GM23338 (cell line): ENCODE results near the gene NSG1. TPM values are rescaled to one million over a fixed set of nuclear protein-coding genes. Genes with fewer than 3 reads are reported as not detected.
"Not testable (repeated sequence)": the region's sequence is repeated elsewhere in the genome, so short reads cannot be mapped to it uniquely, and the experiment has no call there.

Experiments used
- ATAC-seq: fragments of 200-7000 bp; cut with Tn5 transposase; 3 replicates; pipeline ENCODE4 v1.9.1; 2020
- DNase-seq: peaks from one replicate; pipeline ENCODE4 v3.0.0-alpha.2; 2015; ENCODE audit warnings: low spot score
- H2AFZ ChIP-seq: fragments of 200-600 bp; sonication (generic); 2 replicates; pipeline ENCODE4 v1.8.0; 2016; ENCODE audit warnings: antibody characterized with exemption, mild to moderate bottlenecking, moderate library complexity
- H3F3A ChIP-seq: fragments of 200-600 bp; sonication (generic); replicated peaks from 2 replicates; pipeline ENCODE4 v1.8.0; 2017; ENCODE audit warnings: antibody characterized with exemption, mixed run types, low read depth
- H3K27ac ChIP-seq: fragments of 200-600 bp; sonication (generic); 2 replicates; pipeline ENCODE4 v1.6.1; 2016; ENCODE audit warnings: low read depth
- H3K27me3 ChIP-seq: fragments of 200-600 bp; sonication (generic); 2 replicates; pipeline ENCODE4 v1.8.0; 2016; ENCODE audit warnings: mild to moderate bottlenecking, mixed run types, moderate library complexity; ENCODE audit not compliant: insufficient read depth
- H3K36me3 ChIP-seq: fragments of 200-600 bp; sonication (generic); 2 replicates; pipeline ENCODE4 v1.8.0; 2016; ENCODE audit warnings: mild to moderate bottlenecking; ENCODE audit not compliant: insufficient read depth
- H3K4me1 ChIP-seq: fragments of 200-600 bp; sonication (generic); 2 replicates; pipeline ENCODE4 v1.8.0; 2016; ENCODE audit warnings: mild to moderate bottlenecking, moderate library complexity; ENCODE audit not compliant: insufficient read depth
- H3K4me2 ChIP-seq: fragments of 200-600 bp; sonication (generic); 2 replicates; pipeline ENCODE4 v1.7.1; 2017; ENCODE audit warnings: mixed run types
- H3K4me3 ChIP-seq: fragments of 200-600 bp; sonication (generic); 2 replicates; pipeline ENCODE4 v1.6.1; 2016; ENCODE audit warnings: mixed run types
- H3K79me2 ChIP-seq: fragments of 200-600 bp; sonication (generic); replicated peaks from 2 replicates; pipeline ENCODE4 v1.8.0; 2017; ENCODE audit warnings: mild to moderate bottlenecking; ENCODE audit not compliant: insufficient read depth
- H3K9me2 ChIP-seq: fragments of 200-600 bp; sonication (generic); 2 replicates; pipeline ENCODE4 v1.8.0; 2017; ENCODE audit not compliant: insufficient read depth
- H4K20me1 ChIP-seq: fragments of 200-600 bp; sonication (generic); replicated peaks from 2 replicates; pipeline ENCODE4 v1.8.0; 2017; ENCODE audit warnings: mild to moderate bottlenecking; ENCODE audit not compliant: insufficient read depth
- H3K27ac Mint-ChIP-seq: 2 replicates; pipeline ENCODE4 v1.8.0; 2020; ENCODE audit warnings: inconsistent platforms, mild to moderate bottlenecking, moderate library complexity, mixed read lengths
- H3K27me3 Mint-ChIP-seq: 3 replicates; pipeline ENCODE4 v1.8.0; 2022; ENCODE audit warnings: low read depth, mild to moderate bottlenecking, moderate library complexity, mixed read lengths, inconsistent platforms; ENCODE audit not compliant: insufficient read depth, poor library complexity
- H3K36me3 Mint-ChIP-seq: 3 replicates; pipeline ENCODE4 v1.8.0; 2021; ENCODE audit warnings: low read depth, mild to moderate bottlenecking, inconsistent platforms, moderate library complexity, mixed read lengths
- H3K4me1 Mint-ChIP-seq: 3 replicates; pipeline ENCODE4 v1.8.0; 2020; ENCODE audit warnings: mild to moderate bottlenecking, inconsistent platforms, mixed read lengths
- H3K4me3 Mint-ChIP-seq: 3 replicates; pipeline ENCODE4 v1.8.0; 2021; ENCODE audit warnings: moderate library complexity, mild to moderate bottlenecking, inconsistent platforms, mixed read lengths
- H3K9me3 Mint-ChIP-seq: 3 replicates; pipeline ENCODE4 v1.8.0; 2020; ENCODE audit warnings: moderate library complexity, mild to moderate bottlenecking, inconsistent platforms, mixed read lengths
- CREB1 ChIP-seq: fragments of 250-450 bp; sonication (Bioruptor Pico); IDR thresholded peaks from 2 replicates; pipeline ENCODE4 v1.5.0; 2020; ENCODE audit warnings: low read depth, mild to moderate bottlenecking, moderate library complexity
- CTCF ChIP-seq, 2 experiments: fragments of 200-600 bp in 1 of 2; sonication (generic) in 1 of 2; conservative IDR thresholded peaks; 2 replicates each; pipeline versions ENCODE4 v1.5.1 to v1.6.1; 2016 to 2017; ENCODE audit warnings: antibody characterized with exemption in 2 of 2, low read depth in 2 of 2, mild to moderate bottlenecking in 2 of 2, moderate library complexity in 1 of 2
- ETS1 ChIP-seq: IDR thresholded peaks from 2 replicates; pipeline ENCODE4 v1.6.1; 2016; ENCODE audit warnings: antibody characterized with exemption
- JUNB ChIP-seq: IDR thresholded peaks from one replicate; pipeline ENCODE4 v1.6.1; 2016; ENCODE audit warnings: antibody characterized with exemption; ENCODE audit not compliant: unreplicated experiment
- NANOG ChIP-seq: IDR thresholded peaks from 2 replicates; pipeline ENCODE4 v1.6.1; 2016; ENCODE audit warnings: antibody characterized with exemption, borderline replicate concordance
- POLR2AphosphoS5 ChIP-seq: IDR thresholded peaks from 2 replicates; pipeline ENCODE4 v1.6.1; 2016; ENCODE audit warnings: antibody characterized with exemption, low read depth
- STAT1 ChIP-seq: IDR thresholded peaks from one replicate; pipeline ENCODE4 v1.6.1; 2016; ENCODE audit warnings: antibody characterized with exemption; ENCODE audit not compliant: unreplicated experiment
- ZNF114 ChIP-seq: fragments of 250-450 bp; sonication (Bioruptor Pico); IDR thresholded peaks from 2 replicates; pipeline ENCODE4 v1.5.0; 2020; ENCODE audit warnings: mild to moderate bottlenecking, moderate library complexity
- ZNF331 ChIP-seq: fragments of 250-450 bp; sonication (Bioruptor Pico); IDR thresholded peaks from 2 replicates; pipeline ENCODE4 v1.5.0; 2020; ENCODE audit warnings: low read depth, mild to moderate bottlenecking, moderate library complexity
- ZNF462 ChIP-seq: fragments of 250-450 bp; sonication (Bioruptor Pico); IDR thresholded peaks from 2 replicates; pipeline ENCODE4 v1.5.0; 2020; ENCODE audit warnings: mild to moderate bottlenecking, moderate library complexity
- polyA plus RNA-seq: library from polyadenylated mRNA; unstranded; fragments of >200 nt; fragmentation: Nextera tagmentation; extraction: Ambion mirVana; gene quantifications from 2 replicates; pipeline ENCODE4 v1.2.1, GENCODE V29; 2016
- total RNA-seq: library from RNA; depleted of rRNA; stranded (reverse); fragments of >200 nt; shearing (Covaris generic); gene quantifications from 2 replicates; pipeline ENCODE4 v1.2.3, GENCODE V29; 2014

Gene NSG1
- total and polyA plus RNA-seq, 2 experiments from 2014 or later = 17.4 to 34.5 TPM

- no peak overlapping the region for H3K27ac ChIP-seq
- Mint-ChIP-seq H3K9me3 (no peaks in the 10 kb centered on the region), H3K36me3 (peaks cover 45% of the 10 kb centered on the region), H3K27me3 (peaks cover 17% of the 10 kb centered on the region), H3K4me3 (no peak overlapping the region; the same call in 2 of the 3 replicates), H3K27ac (no peak overlapping the region), H3K4me1 (peaks cover 43% of the 10 kb centered on the region)
- H3F3A ChIP-seq = no peaks in the 10 kb centered on the region; the same call in 1 of the 2 replicates
- H3K4me1 ChIP-seq = peaks cover 37% of the 10 kb centered on the region
- H3K79me2 ChIP-seq = no peaks in the 10 kb centered on the region
- H3K4me2 ChIP-seq = no peak overlapping the region
- DNase-seq (no peak), ATAC-seq (no peak)
- no peaks in the 10 kb centered on the region for H3K27me3 ChIP-seq
- H4K20me1 ChIP-seq = no peaks in the 10 kb centered on the region
- H3K36me3 ChIP-seq = 0 out of 2 replicates have a peak, but pooled peaks cover 8% of the 10 kb centered on the region
- no peak for TF ChIP-seq ZNF331 (CRISPR knock-in tag)
- TF ChIP-seq STAT1 = no peak
- no peak for TF ChIP-seq POLR2AphosphoS5
- no peak for TF ChIP-seq ZNF114
- no peak for TF ChIP-seq ZNF462 (CRISPR knock-in tag)
- no peak for TF ChIP-seq JUNB
- TF ChIP-seq CTCF (conservative IDR thresholded peaks at IDR 0.05; ENCODE audit: low read depth in 2 of 2) = no peak
- TF ChIP-seq CREB1 (CRISPR knock-in tag) = no peak
- TF ChIP-seq ETS1 = no peak
- TF ChIP-seq NANOG = no peak
- H2AFZ ChIP-seq = no peak overlapping the region
- no peak overlapping the region for H3K4me3 ChIP-seq
- no peaks in the 10 kb centered on the region for H3K9me2 ChIP-seq
Observed at GRCh38 chr4:4421356-4421755, 34.5 kb downstream of the NSG1 start.

- H3K9me2 ChIP-seq, H3K9me3 Mint-ChIP-seq, H3K27ac ChIP-seq, H3K27me3 ChIP-seq, H3K4me3 Mint-ChIP-seq, DNase-seq, H3K27ac Mint-ChIP-seq, H3K36me3 ChIP-seq, H3K4me3 ChIP-seq, H3K4me2 ChIP-seq, H3K79me2 ChIP-seq, H4K20me1 ChIP-seq, H2AFZ ChIP-seq, H3F3A ChIP-seq, ATAC-seq: not testable (repeated sequence)
- peaks cover 45% of the 10 kb centered on the region for H3K4me1 ChIP-seq
- Mint-ChIP-seq H3K27me3 (peaks cover 20% of the 10 kb centered on the region), H3K36me3 (peaks cover 42% of the 10 kb centered on the region), H3K4me1 (peaks cover 48% of the 10 kb centered on the region)
Observed at GRCh38 chr4:4422117-4422516, 35.2 kb downstream of the NSG1 start.
